Neural cell (in vitro differentiated cells): Measurements from ENCODE around the gene DAPP1. TPM values are rescaled to one million over a fixed set of nuclear protein-coding genes. Genes with fewer than 3 reads are reported as not detected.

Experiments used
- H2AFZ ChIP-seq: fragments of 200-600, 300-800 bp; sonication (generic), shearing (Covaris generic); 2 replicates; pipeline ENCODE4 v1.6.0; 2014; ENCODE audit warnings: low read depth, mild to moderate bottlenecking, antibody characterized with exemption, low read length, moderate library complexity
- H3F3A ChIP-seq: fragments of 200-600 bp; shearing (Covaris generic); 2 replicates; pipeline ENCODE4 v1.6.1; 2016; ENCODE audit warnings: mild to moderate bottlenecking, moderate library complexity, mixed read lengths, antibody characterized with exemption, low read length; ENCODE audit not compliant: insufficient read depth, poor library complexity, severe bottlenecking
- H3K27ac ChIP-seq: fragments of 200-600, 300-800 bp; sonication (generic), shearing (Covaris generic); 2 replicates; pipeline ENCODE4 v1.5.1; 2014; ENCODE audit warnings: mild to moderate bottlenecking, low read length, moderate library complexity
- H3K27me3 ChIP-seq: fragments of 300-800, 200-600 bp; sonication (generic), shearing (Covaris generic); 2 replicates; pipeline ENCODE4 v1.6.0; 2014; ENCODE audit warnings: mild to moderate bottlenecking, low read depth, low read length, moderate library complexity; ENCODE audit not compliant: insufficient read depth
- H3K36me3 ChIP-seq: fragments of 300-800, 200-600 bp; sonication (generic), shearing (Covaris generic); 2 replicates; pipeline ENCODE4 v1.5.1; 2014; ENCODE audit warnings: mild to moderate bottlenecking, antibody characterized with exemption, low read length, moderate library complexity; ENCODE audit not compliant: insufficient read depth
- H3K4me2 ChIP-seq: fragments of 300-800, 200-600 bp; sonication (generic), shearing (Covaris generic); 2 replicates; pipeline ENCODE4 v1.6.0; 2014; ENCODE audit warnings: mild to moderate bottlenecking, low read length
- H3K4me3 ChIP-seq: fragments of 300-800, 200-600 bp; sonication (generic), shearing (Covaris generic); 2 replicates; pipeline ENCODE4 v1.5.1; 2014; ENCODE audit warnings: mild to moderate bottlenecking, low read length, moderate library complexity
- H3K79me2 ChIP-seq: fragments of 200-600 bp; shearing (Covaris generic); replicated peaks from 2 replicates; pipeline ENCODE4 v1.6.0; 2014; ENCODE audit warnings: mild to moderate bottlenecking, low read length, moderate library complexity; ENCODE audit not compliant: insufficient read depth
- H3K9ac ChIP-seq: fragments of 300-800, 200-600 bp; sonication (generic), shearing (Covaris generic); 2 replicates; pipeline ENCODE4 v1.6.1; 2016; ENCODE audit warnings: mild to moderate bottlenecking, low read length, mixed read lengths
- H3K9me2 ChIP-seq: fragments of 200-600 bp; shearing (Covaris generic); 2 replicates; pipeline ENCODE4 v1.6.1; 2016; ENCODE audit warnings: mild to moderate bottlenecking, low read length, mixed read lengths; ENCODE audit not compliant: insufficient read depth
- H3K9me3 ChIP-seq: fragments of 200-600, 300-800 bp; sonication (generic), shearing (Covaris generic); 2 replicates; pipeline ENCODE4 v1.6.1; 2016; ENCODE audit warnings: mild to moderate bottlenecking, mixed run types, low read length, moderate library complexity, mixed read lengths
- H4K20me1 ChIP-seq: fragments of 200-600 bp; shearing (Covaris generic); 2 replicates; pipeline ENCODE4 v1.6.1; 2016; ENCODE audit warnings: mild to moderate bottlenecking, mixed run types; ENCODE audit not compliant: insufficient read depth
- EP300 ChIP-seq: fragments of 450-650 bp; conservative IDR thresholded peaks from 2 replicates; pipeline ENCODE4 v1.6.1; 2014; ENCODE audit warnings: antibody characterized with exemption, mild to moderate bottlenecking, moderate library complexity; ENCODE audit not compliant: poor library complexity, severe bottlenecking
- EZH2 ChIP-seq: fragments of 200-600, 300-800 bp; shearing (Covaris generic), sonication (generic); IDR thresholded peaks from 2 replicates; pipeline ENCODE4 v1.6.1; 2014; ENCODE audit warnings: antibody characterized with exemption, low read length, borderline replicate concordance, mild to moderate bottlenecking; ENCODE audit not compliant: insufficient read depth, poor library complexity, severe bottlenecking
- MXI1 ChIP-seq: fragments of 450-650 bp; conservative IDR thresholded peaks from 2 replicates; pipeline ENCODE4 v1.6.1; 2014; ENCODE audit warnings: antibody characterized with exemption, mild to moderate bottlenecking; ENCODE audit not compliant: poor library complexity, severe bottlenecking
- POLR2AphosphoS5 ChIP-seq: IDR thresholded peaks from 2 replicates; pipeline ENCODE4 v1.6.1; 2012
- RAD21 ChIP-seq: fragments of 450-650 bp; conservative IDR thresholded peaks from 2 replicates; pipeline ENCODE4 v1.6.1; 2014; ENCODE audit warnings: antibody characterized with exemption, mild to moderate bottlenecking, moderate library complexity
- REST ChIP-seq: IDR thresholded peaks from 2 replicates; pipeline ENCODE4 v1.6.1; 2012; ENCODE audit warnings: borderline replicate concordance
- SMC3 ChIP-seq: fragments of 450-650 bp; conservative IDR thresholded peaks from 2 replicates; pipeline ENCODE4 v1.6.1; 2014; ENCODE audit warnings: antibody characterized with exemption, mild to moderate bottlenecking, moderate library complexity; ENCODE audit not compliant: poor library complexity
- TAF1 ChIP-seq: IDR thresholded peaks from 2 replicates; pipeline ENCODE4 v1.6.1; 2012; ENCODE audit warnings: low read depth
- polyA plus RNA-seq: library from polyadenylated mRNA; depleted of rRNA; stranded (reverse); fragments of >200 nt; gene quantifications from 2 replicates; pipeline ENCODE4 v1.2.3, GENCODE V29; 2014
- TF ChIP-seq, protein P1 (sequence below): fragments of 450-650 bp; IDR thresholded peaks from 2 replicates; pipeline ENCODE4 v1.5.1; 2014; ENCODE audit warnings: antibody characterized with exemption, mild to moderate bottlenecking, moderate library complexity; ENCODE audit not compliant: poor library complexity, severe bottlenecking

Gene DAPP1
- polyA plus RNA-seq, 1 donor from 2014 or later, result not detected

DNA sequence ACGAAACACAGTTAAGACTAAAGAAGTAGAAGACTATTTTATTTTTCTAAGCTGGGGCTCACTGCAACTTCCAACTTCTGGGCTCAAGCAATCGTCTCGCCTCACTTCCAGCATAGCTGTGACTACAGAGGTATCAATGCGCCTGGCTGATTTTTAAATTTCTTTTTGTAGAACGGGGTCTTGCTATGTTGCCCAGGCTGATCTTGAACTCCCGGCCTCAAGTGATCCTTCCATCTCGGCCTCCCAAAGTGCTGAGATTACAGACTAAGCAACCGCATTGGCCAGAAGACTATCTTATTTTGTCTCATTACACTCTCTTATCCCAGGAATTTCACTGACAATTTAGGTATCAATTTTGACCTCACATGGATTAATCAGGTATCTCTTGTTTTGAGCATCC, 76.4 kb downstream of the DAPP1 start:
- Histone ChIP-seq H3K9me2 (no peaks in the 10 kb centered on the region), H2AFZ (peak overlapping the region; percentile 13), H3K79me2 (peaks cover 48% of the 10 kb centered on the region), H3K27me3 (no peaks in the 10 kb centered on the region), H3F3A (no peaks in the 10 kb centered on the region), H3K9ac (peak overlapping the region; percentile 83), H4K20me1 (no peaks in the 10 kb centered on the region), H3K4me2 (peak overlapping the region; percentile 99), H3K36me3 (no peaks in the 10 kb centered on the region), H3K4me3 (peak overlapping the region; percentile 84), H3K27ac (no peak overlapping the region), H3K9me3 (no peaks in the 10 kb centered on the region)
- TF ChIP-seq REST (no peak), TAF1 (no peak)

- H3K9me2 ChIP-seq, result no peaks in the 10 kb centered on the region
- H3K4me2 ChIP-seq, result peak overlapping the region; percentile 99
- no peaks in the 10 kb centered on the region for H3F3A ChIP-seq
- no peaks in the 10 kb centered on the region for H3K9me3 ChIP-seq
- H2AFZ ChIP-seq, result peak overlapping the region; percentile 70
- TF ChIP-seq REST (no peak), EP300 (no peak), SMC3 (no peak), MXI1 (no peak), TAF1 (no peak), POLR2AphosphoS5 (no peak), RAD21 (no peak), EZH2 (no peak)
- TF ChIP-seq, protein P1, sequence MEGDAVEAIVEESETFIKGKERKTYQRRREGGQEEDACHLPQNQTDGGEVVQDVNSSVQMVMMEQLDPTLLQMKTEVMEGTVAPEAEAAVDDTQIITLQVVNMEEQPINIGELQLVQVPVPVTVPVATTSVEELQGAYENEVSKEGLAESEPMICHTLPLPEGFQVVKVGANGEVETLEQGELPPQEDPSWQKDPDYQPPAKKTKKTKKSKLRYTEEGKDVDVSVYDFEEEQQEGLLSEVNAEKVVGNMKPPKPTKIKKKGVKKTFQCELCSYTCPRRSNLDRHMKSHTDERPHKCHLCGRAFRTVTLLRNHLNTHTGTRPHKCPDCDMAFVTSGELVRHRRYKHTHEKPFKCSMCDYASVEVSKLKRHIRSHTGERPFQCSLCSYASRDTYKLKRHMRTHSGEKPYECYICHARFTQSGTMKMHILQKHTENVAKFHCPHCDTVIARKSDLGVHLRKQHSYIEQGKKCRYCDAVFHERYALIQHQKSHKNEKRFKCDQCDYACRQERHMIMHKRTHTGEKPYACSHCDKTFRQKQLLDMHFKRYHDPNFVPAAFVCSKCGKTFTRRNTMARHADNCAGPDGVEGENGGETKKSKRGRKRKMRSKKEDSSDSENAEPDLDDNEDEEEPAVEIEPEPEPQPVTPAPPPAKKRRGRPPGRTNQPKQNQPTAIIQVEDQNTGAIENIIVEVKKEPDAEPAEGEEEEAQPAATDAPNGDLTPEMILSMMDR, result no peak
- H3K9ac ChIP-seq, result peak overlapping the region; percentile 83
- H4K20me1 ChIP-seq, result no peaks in the 10 kb centered on the region
- H3K4me3 ChIP-seq, result peak overlapping the region; percentile 84
- H3K79me2 ChIP-seq, result peaks cover 48% of the 10 kb centered on the region
- peak overlapping the region; percentile 83 for H3K27ac ChIP-seq
- H3K27me3 ChIP-seq, result no peaks in the 10 kb centered on the region
- no peaks in the 10 kb centered on the region for H3K36me3 ChIP-seq
Observed at GRCh38 chr4:99893839-99894160, 77.2 kb downstream of the DAPP1 start.
